MM.1S (cell line): ENCODE measurements around the gene VPS8.

Experiments
- DNase-seq: peaks from one replicate; pipeline ENCODE4 v3.0.0-alpha.2; 2015
- H2AFZ ChIP-seq: fragments of 300-600 bp; sonication (generic); 2 replicates; pipeline ENCODE4 v1.6.0; 2016; ENCODE audit warnings: antibody characterized with exemption, low read length
- H3F3A ChIP-seq: fragments of 300-600 bp; sonication (generic); 2 replicates; pipeline ENCODE4 v1.6.1; 2016; ENCODE audit warnings: mild to moderate bottlenecking, antibody characterized with exemption, low read length, moderate library complexity, mixed read lengths; ENCODE audit not compliant: insufficient read depth
- H3K27ac ChIP-seq: fragments of 300-600 bp; sonication (generic); 2 replicates; pipeline ENCODE4 v1.5.1; 2016; ENCODE audit warnings: mild to moderate bottlenecking, low read length
- H3K27me3 ChIP-seq: fragments of 300-600 bp; sonication (generic); replicated peaks from 2 replicates; pipeline ENCODE4 v1.6.0; 2016; ENCODE audit warnings: low read length; ENCODE audit not compliant: insufficient read depth
- H3K36me3 ChIP-seq: fragments of 300-600 bp; sonication (generic); replicated peaks from 2 replicates; pipeline ENCODE4 v1.6.1; 2016; ENCODE audit warnings: mild to moderate bottlenecking, low read length, mixed read lengths; ENCODE audit not compliant: insufficient read depth
- H3K4me1 ChIP-seq: fragments of 300-600 bp; sonication (generic); 2 replicates; pipeline ENCODE4 v1.6.1; 2016; ENCODE audit warnings: low read length, mixed read lengths
- H3K4me2 ChIP-seq: fragments of 300-600 bp; sonication (generic); 2 replicates; pipeline ENCODE4 v1.6.0; 2016; ENCODE audit warnings: low read depth, low read length
- H3K4me3 ChIP-seq: fragments of 300-600 bp; sonication (generic); 2 replicates; pipeline ENCODE4 v1.5.1; 2016; ENCODE audit warnings: low read length, mixed read lengths
- H3K79me2 ChIP-seq: fragments of 300-600 bp; sonication (generic); 2 replicates; pipeline ENCODE4 v1.6.1; 2016; ENCODE audit warnings: mixed run types, low read length, mixed read lengths
- H3K9ac ChIP-seq: fragments of 300-600 bp; sonication (generic); 2 replicates; pipeline ENCODE4 v1.6.1; 2016; ENCODE audit warnings: low read length, mixed read lengths
- H3K9me2 ChIP-seq: fragments of 300-600 bp; sonication (generic); replicated peaks from 2 replicates; pipeline ENCODE4 v1.6.1; 2016; ENCODE audit warnings: mild to moderate bottlenecking, low read length, mixed read lengths; ENCODE audit not compliant: insufficient read depth
- H3K9me3 ChIP-seq: fragments of 300-600 bp; sonication (generic); replicated peaks from 2 replicates; pipeline ENCODE4 v1.6.1; 2016; ENCODE audit warnings: mild to moderate bottlenecking, low read length, mixed read lengths; ENCODE audit not compliant: insufficient read depth
- H4K20me1 ChIP-seq: fragments of 300-600 bp; sonication (generic); 2 replicates; pipeline ENCODE4 v1.6.1; 2016; ENCODE audit warnings: mild to moderate bottlenecking, low read length, moderate library complexity, mixed read lengths; ENCODE audit not compliant: insufficient read depth
- CTCF ChIP-seq: fragments of 300-600 bp; sonication (generic); IDR thresholded peaks from 2 replicates; pipeline ENCODE4 v1.5.1; 2016; ENCODE audit warnings: antibody characterized with exemption, low read length, mixed read lengths
- EZH2 ChIP-seq: fragments of 300-600 bp; sonication (generic); optimal IDR thresholded peaks from 2 replicates; pipeline ENCODE3; 2017; ENCODE audit warnings: low read depth, mild to moderate bottlenecking, antibody characterized with exemption, low read length, mixed read lengths
- EZH2phosphoT487 ChIP-seq: fragments of 300-600 bp; sonication (generic); IDR thresholded peaks from 2 replicates; pipeline ENCODE4 v1.6.1; 2018; ENCODE audit warnings: antibody characterized with exemption, low read length

Gene VPS8

GRCh38 chr3:184911570-184911969 is 99.6 kb downstream of the VPS8 start:
- Histone ChIP-seq H3K9me2 (no peaks in the 10 kb centered on the region), H3K36me3 (no peaks in the 10 kb centered on the region), H4K20me1 (no peaks in the 10 kb centered on the region), H3K27ac (no peak overlapping the region), H3K9ac (no peak overlapping the region), H3F3A (no peaks in the 10 kb centered on the region), H3K4me3 (no peak overlapping the region), H3K27me3 (no peaks in the 10 kb centered on the region), H3K79me2 (no peaks in the 10 kb centered on the region), H3K4me1 (no peaks in the 10 kb centered on the region), H3K4me2 (no peak overlapping the region), H2AFZ (no peak overlapping the region), H3K9me3 (no peaks in the 10 kb centered on the region)
- TF ChIP-seq CTCF (no peak), EZH2phosphoT487 (no peak), EZH2 (no peak)
- no peak for DNase-seq

- no peaks in the 10 kb centered on the region for H3K4me1 ChIP-seq
- no peaks in the 10 kb centered on the region for H3K27me3 ChIP-seq
- H3K79me2 ChIP-seq: no peaks in the 10 kb centered on the region
- no peak overlapping the region for H3K4me2 ChIP-seq
- no peak overlapping the region for H3K4me3 ChIP-seq
- TF ChIP-seq CTCF (no peak), EZH2 (no peak), EZH2phosphoT487 (no peak)
- no peak overlapping the region for H3K27ac ChIP-seq
- H3K9ac ChIP-seq: no peak overlapping the region
- no peaks in the 10 kb centered on the region for H3K36me3 ChIP-seq
- no peaks in the 10 kb centered on the region for H4K20me1 ChIP-seq
- H2AFZ ChIP-seq: no peak overlapping the region
- no peaks in the 10 kb centered on the region for H3K9me2 ChIP-seq
- H3K9me3 ChIP-seq: no peaks in the 10 kb centered on the region
- no peaks in the 10 kb centered on the region for H3F3A ChIP-seq
- DNase-seq: no peak
These were observed 100.2 kb downstream of the VPS8 start for GRCh38 chr3:184912163-184912562.

GRCh38 chr3:184914628-184915027 is 102.7 kb downstream of the VPS8 start:
- no peaks in the 10 kb centered on the region for H3K9me2 ChIP-seq
- H3K9ac ChIP-seq: no peak overlapping the region
- no peaks in the 10 kb centered on the region for H3K27me3 ChIP-seq
- no peak overlapping the region for H3K27ac ChIP-seq
- DNase-seq: no peak
- H3K4me3 ChIP-seq: no peak overlapping the region
- H3K79me2 ChIP-seq: no peaks in the 10 kb centered on the region
- H3K4me1 ChIP-seq: no peaks in the 10 kb centered on the region
- no peaks in the 10 kb centered on the region for H3K9me3 ChIP-seq
- H4K20me1 ChIP-seq: no peaks in the 10 kb centered on the region
- no peak overlapping the region for H2AFZ ChIP-seq
- H3K4me2 ChIP-seq: no peak overlapping the region
- no peak for TF ChIP-seq EZH2
- no peak for TF ChIP-seq CTCF
- no peak for TF ChIP-seq EZH2phosphoT487
- H3K36me3 ChIP-seq: no peaks in the 10 kb centered on the region; the same call in 1 of the 2 replicates
- H3F3A ChIP-seq: no peaks in the 10 kb centered on the region
